GM19467 (cell line): Measurements from ENCODE around the gene ABCC10.
"Not testable (repeated sequence)": the region's sequence is repeated elsewhere in the genome, so short reads cannot be mapped to it uniquely, and the experiment has no call there.

Source experiments
- ATAC-seq: cut with Tn5 transposase; IDR thresholded peaks from one replicate; pipeline ENCODE4 v1.9.1; 2021; ENCODE audit warnings: mild to moderate bottlenecking, moderate library complexity; ENCODE audit not compliant: unreplicated experiment

ABCC10 gene

DNA sequence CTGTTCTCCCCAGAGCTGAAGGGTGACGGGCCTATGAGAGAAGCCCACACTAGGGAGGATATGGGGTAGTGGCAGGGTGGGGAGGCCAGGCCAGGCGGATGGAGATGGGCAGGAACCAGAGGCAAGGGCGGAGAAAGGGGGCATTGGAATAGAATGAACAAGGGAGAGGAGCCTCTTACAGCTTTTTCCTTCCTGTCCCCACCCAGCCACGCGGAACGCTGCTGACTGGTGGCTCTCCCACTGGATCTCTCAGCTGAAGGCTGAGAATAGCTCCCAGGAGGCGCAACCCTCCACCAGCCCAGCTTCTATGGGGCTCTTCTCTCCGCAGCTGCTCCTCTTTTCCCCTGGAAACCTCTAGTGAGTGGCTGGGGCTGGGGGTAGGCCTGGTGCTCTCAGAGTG lies 17.2 kb downstream of the ABCC10 start:
- ATAC-seq, result no peak

GRCh38 chr6:43445576-43445975 lies 18.2 kb downstream of the ABCC10 start:
- ATAC-seq, result no peak

GRCh38 chr6:43447604-43448003 lies 20.3 kb downstream of the ABCC10 start:
- ATAC-seq, result no peak

DNA sequence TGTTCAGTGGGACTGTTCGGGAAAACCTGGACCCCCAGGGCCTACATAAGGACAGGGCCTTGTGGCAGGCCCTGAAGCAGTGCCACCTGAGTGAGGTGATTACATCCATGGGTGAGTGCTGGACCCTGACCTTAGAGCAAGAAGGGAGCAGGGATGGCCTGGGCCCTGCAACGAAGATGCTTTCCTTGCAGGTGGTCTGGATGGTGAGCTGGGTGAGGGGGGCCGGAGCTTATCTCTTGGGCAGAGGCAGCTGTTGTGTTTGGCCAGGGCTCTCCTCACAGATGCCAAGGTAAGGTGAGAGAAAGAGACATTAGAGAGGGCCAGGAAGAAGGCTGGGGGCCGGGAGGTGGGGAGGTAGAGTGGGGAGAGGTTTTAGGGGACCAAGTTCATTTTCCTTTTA lies 21.6 kb downstream of the ABCC10 start:
- no peak for ATAC-seq

DNA sequence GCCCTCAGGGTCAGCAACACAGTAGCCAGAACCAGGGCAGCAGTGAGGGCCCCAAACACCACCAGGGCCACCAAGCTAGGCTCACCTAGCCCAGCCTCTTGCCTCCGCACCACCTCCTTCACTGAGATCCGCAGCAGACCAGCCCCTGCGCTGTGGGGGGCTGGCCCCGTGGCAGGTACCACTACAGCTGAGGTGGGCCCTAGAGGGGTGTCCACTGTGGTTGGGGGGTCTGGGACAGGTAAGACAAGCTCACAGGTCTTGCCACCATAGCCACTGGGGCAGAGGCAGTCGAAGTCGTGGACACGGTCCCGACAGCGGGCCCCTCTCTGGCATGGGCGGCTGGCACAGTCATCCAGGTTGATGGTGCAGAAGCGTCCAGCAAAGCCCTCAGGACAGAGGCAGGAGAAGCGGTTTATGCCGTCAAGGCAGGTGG lies 23.4 kb downstream of the ABCC10 start:
- no peak for ATAC-seq

DNA sequence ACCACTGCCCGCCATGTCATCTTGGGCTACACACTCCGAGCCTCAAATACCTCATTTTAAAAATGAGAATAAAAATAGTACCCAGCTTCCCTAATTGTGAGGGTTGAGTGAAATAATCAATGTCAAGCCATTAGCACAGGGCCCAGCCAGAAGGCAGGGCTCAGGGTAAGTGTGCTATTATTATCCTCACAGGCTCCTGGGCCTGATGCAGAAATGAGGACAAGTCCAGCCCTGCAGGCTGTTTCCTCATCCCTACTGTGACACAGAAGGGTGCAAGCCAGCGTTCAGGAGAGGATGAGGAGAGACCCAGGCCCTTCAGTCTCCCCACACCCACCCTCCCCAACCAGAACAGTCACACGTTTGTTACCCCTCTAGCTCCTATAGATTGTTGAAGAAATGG lies 24.0 kb downstream of the ABCC10 start:
- ATAC-seq, result no peak

DNA sequence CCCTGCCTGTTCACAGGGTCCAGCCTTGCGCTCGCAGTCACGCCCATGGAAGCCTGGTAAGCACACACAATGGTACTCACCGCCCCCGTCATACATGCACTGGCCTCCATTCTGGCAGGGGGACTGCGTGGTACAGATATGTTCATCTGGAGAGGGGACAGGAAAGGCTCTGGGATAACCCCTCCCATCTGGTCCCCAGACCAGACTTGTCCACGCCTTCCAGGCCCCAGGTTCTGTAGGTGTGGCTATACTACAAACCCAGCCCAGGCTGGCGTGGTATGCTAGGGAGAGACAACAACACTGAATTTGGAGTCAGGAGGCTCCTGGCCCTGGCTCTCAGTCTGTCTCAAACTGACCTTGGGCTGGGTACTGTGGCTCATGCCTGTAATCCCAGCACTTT lies 24.6 kb downstream of the ABCC10 start:
- no peak for ATAC-seq

GRCh38 chr6:43452896-43453295 lies 25.6 kb downstream of the ABCC10 start:
- ATAC-seq, result no peak

- ATAC-seq, result no peak
These were observed 26.5 kb downstream of the ABCC10 start for GRCh38 chr6:43453831-43454230.

DNA sequence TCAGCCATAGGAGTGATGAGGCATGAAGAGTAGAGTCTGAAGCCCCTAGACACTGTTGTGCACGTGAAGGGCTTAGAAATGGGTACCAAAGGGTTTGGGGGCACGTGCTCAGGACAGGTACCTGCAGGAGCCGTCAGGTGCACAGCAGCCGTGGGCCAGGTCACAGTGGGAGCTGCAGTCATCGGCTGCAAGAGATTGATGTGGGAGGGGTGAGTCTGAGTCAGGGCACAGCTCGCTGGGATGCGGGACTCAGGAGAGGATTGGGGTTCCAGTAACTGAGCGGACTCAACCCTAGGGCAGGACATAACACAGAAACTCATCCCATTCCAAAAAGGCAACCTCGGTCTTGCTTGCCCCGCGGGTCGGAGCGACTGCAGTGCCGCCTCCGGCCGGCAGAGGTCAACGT lies 27.0 kb downstream of the ABCC10 start:
- peak; percentile 76 for ATAC-seq

- no peak for ATAC-seq
These were observed 27.6 kb downstream of the ABCC10 start for GRCh38 chr6:43454696-43455530.

DNA sequence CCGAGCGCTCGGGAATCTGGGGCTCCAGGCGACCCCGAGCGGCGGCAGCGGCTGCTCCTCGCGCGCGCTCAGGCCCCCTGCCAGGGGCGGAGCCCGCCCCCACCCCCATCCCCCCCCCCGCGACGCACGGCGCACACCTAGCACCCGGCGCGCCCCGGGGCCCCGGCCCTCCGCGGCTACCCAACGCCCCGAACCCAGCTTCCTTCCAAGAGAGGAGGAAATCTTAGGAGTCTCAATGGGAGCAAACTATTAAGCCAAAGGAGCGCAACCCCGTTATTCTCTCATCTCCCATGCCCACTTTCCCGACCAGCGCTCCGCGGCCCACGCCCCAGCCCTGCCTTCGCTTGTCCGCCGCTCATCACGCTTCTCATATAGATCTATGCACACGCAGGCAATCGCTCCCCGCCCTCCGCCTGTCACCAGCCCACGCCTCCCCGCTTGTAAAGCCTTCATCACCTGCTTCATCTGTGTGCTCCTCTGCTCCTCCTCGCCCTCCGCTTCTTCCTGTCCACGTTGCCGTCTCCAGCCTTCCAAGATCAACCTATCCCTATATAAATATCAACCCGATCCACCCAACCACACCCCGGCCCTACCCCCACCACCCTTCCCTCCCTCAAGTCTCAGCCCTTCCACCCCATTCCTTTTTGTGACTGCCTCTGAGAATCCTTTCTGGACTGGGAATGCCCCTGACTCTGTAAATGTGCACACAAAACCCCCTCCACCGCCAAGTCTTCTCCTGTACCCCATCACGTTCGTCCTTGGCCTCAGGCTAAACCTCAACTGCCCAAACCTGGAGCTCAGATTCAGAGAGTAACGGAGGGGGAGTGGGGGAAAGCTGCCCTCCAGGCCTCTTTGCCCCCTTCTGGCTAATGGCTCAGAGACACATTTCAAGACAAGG lies 28.4 kb downstream of the ABCC10 start, which contains the start of gene DLK2:
DLK2 (minus strand) TSS at position 18 of the 898 bp plus-strand sequence. CDS start 723 bp downstream, outside the sequence.
- ATAC-seq, result no peak

DNA sequence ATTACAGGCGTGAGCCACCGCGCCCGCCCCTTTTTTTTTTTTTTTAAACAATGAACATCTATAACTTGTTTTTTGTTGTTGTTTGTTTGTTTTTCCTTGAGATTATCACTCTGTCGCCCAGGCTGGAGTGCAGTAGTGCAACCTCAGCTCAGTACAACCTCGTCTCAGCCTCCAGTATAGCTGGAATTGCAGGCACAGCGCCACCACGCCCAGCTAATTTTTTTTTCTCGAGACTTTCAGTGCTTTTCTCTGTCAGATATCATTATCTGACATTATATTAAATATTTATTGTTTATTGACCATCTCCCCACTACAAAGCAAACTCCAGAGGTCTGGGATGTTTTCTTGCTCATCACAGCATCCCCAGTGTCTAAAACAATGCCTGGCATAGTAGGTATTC lies 30.3 kb downstream of the ABCC10 start:
- ATAC-seq, result no peak

GRCh38 chr6:43458154-43458553 lies 30.8 kb downstream of the ABCC10 start:
- ATAC-seq, result not testable (repeated sequence)

DNA sequence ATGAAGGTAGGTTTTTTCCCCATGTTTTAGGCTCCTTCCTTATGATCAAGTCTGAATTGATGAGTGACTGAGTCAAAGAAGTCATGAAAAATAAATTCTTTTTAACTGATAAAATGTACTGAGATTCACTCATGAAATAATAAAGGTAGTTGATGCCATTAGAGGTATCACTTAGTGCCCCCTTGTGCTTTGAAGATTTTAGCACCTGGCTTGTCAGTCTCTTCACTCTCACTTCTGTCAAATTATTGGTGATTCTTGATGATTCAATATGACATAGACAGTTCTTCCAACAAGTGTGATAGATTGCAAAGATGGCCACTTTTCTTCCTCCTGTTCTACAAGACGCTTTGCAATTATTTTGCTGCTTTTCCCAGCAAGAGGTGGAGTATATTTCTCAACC lies 32.2 kb downstream of the ABCC10 start:
- ATAC-seq, result no peak

GRCh38 chr6:43460032-43460431 lies 32.7 kb downstream of the ABCC10 start:
- no peak for ATAC-seq

GRCh38 chr6:43461936-43462335 lies 34.6 kb downstream of the ABCC10 start:
- ATAC-seq, result no peak

DNA sequence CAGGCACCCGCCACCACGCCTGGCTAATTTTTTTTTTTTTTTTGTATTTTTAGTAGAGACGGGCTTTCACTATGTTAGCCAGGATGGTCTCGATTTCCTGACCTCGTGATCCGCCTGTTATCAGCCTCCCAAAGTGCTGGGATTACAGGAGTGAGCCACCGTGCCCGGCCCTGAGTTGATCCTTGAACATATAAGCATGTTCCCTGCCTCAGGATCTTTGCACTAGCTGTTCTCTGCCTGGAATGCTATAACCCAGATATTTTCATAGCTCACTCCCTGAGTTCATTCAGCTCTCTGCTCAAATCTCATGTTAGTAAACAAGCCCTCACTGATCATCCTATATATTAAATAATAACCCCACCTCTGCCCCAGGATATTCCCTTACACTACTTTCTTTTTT lies 37.0 kb downstream of the ABCC10 start:
- no peak for ATAC-seq

DNA sequence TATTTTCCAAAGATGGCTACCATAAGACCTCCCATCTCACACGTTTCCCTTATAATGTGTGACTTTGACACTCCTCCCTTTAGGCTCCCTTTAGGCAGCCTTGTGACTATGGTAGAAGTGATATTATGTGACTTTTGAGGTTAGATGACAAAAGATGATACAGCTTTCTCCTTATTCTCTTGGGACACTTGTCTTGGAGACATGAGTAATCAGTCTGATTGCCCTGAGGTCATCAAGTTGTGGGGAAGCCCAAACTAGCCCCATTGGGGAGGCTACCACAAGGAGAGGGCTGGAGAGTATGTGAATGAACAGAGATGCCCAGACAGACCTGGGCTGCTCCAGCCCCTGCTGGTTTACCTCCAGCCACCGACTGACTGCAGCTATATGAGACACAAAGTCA lies 38.6 kb downstream of the ABCC10 start:
- no peak for ATAC-seq

- ATAC-seq, result not testable (repeated sequence)
These were observed 39.9 kb downstream of the ABCC10 start for GRCh38 chr6:43467265-43467664.

GRCh38 chr6:43467752-43468151 lies 40.4 kb downstream of the ABCC10 start:
- no peak for ATAC-seq

GRCh38 chr6:43468240-43468639 lies 40.9 kb downstream of the ABCC10 start:
- ATAC-seq, result no peak
